Epithelial cell of proximal tubule (primary cell): ENCODE results near the gene ACOXL. TPM values are rescaled to one million over a fixed set of nuclear protein-coding genes. Genes with fewer than 3 reads are reported as not detected.

Source experiments
- DNase-seq: peaks from one replicate; pipeline ENCODE4 v3.0.0-alpha.2; 2011; ENCODE audit warnings: low read depth
- H3K4me3 ChIP-seq: 2 replicates; pipeline ENCODE4 v1.5.1; 2011; ENCODE audit warnings: low read depth, mild to moderate bottlenecking, low read length
- CTCF ChIP-seq: conservative IDR thresholded peaks from 2 replicates; pipeline ENCODE4 v1.5.1; 2012; ENCODE audit warnings: low read depth, mild to moderate bottlenecking, low read length
- total RNA-seq: library from RNA; depleted of rRNA; stranded (reverse); fragments of >200 nt; gene quantifications from 2 replicates; pipeline ENCODE4 v1.2.3, GENCODE V29; 2015

The ACOXL gene
- total RNA-seq, 1 donor from 2014 or later, result 0.06 TPM

- no peak for DNase-seq
- H3K4me3 ChIP-seq, result no peak overlapping the region
- no peak for TF ChIP-seq CTCF
Measured at GRCh38 chr2:110771547-110772382, 39.4 kb downstream of the ACOXL start.

- no peak for TF ChIP-seq CTCF
- no peak overlapping the region for H3K4me3 ChIP-seq
- DNase-seq, result no peak
Measured at GRCh38 chr2:110772383-110772755, 40.0 kb downstream of the ACOXL start.

GRCh38 chr2:110773401-110773921 is 41.1 kb downstream of the ACOXL start:
- TF ChIP-seq CTCF, result no peak
- DNase-seq, result no peak
- no peak overlapping the region for H3K4me3 ChIP-seq

GRCh38 chr2:110774701-110775100 is 42.3 kb downstream of the ACOXL start:
- TF ChIP-seq CTCF, result no peak

GRCh38 chr2:110777531-110778311 is 45.3 kb downstream of the ACOXL start:
- TF ChIP-seq CTCF, result no peak

More at GRCh38 chr2:110774701-110775100, 42.3 kb downstream of the ACOXL start:
- no peak for DNase-seq
- H3K4me3 ChIP-seq, result no peak overlapping the region

GRCh38 chr2:110780461-110780860 is 48.1 kb downstream of the ACOXL start:
- TF ChIP-seq CTCF, result no peak
- no peak for DNase-seq
- H3K4me3 ChIP-seq, result no peak overlapping the region

More at GRCh38 chr2:110777531-110778311, 45.3 kb downstream of the ACOXL start:
- no peak overlapping the region for H3K4me3 ChIP-seq
- DNase-seq, result no peak
